SHP77 (cell line): ENCODE results near the gene TAS2R40.
"Not testable (repeated sequence)": the region's sequence is repeated elsewhere in the genome, so short reads cannot be mapped to it uniquely, and the experiment has no call there.

ENCODE experiments used
- DNase-seq, 2 experiments: peaks; one replicate each; lab custom pipeline; 2025; lab: John Stamatoyannopoulos, UW

Gene TAS2R40

GRCh38 chr7:143221737-143222136 lies at the start of gene TAS2R40:
TAS2R40 (plus strand) TSS chr7:143222037; CDS start chr7:143222079, 42 bp downstream.
- DNase-seq = no peak

GRCh38 chr7:143172354-143172753 lies 49.5 kb upstream of the TAS2R40 start:
- peak; percentile 49 to 70 for DNase-seq

GRCh38 chr7:143176128-143176527 lies 45.7 kb upstream of the TAS2R40 start:
- DNase-seq = no peak

- DNase-seq = no peak
Measured at GRCh38 chr7:143177374-143178119, 44.3 kb upstream of the TAS2R40 start.

GRCh38 chr7:143180771-143181170 lies 41.1 kb upstream of the TAS2R40 start:
- not testable (repeated sequence) for DNase-seq

- DNase-seq = no peak
Measured at GRCh38 chr7:143181349-143181748, 40.5 kb upstream of the TAS2R40 start.

GRCh38 chr7:143183024-143183423 lies 38.8 kb upstream of the TAS2R40 start, which contains the start of gene TAS2R39:
TAS2R39 (plus strand) TSS chr7:143183419; CDS start chr7:143183419, 0 bp downstream.
- DNase-seq = no peak

GRCh38 chr7:143185551-143185950 lies 36.3 kb upstream of the TAS2R40 start:
- DNase-seq = no peak

- no peak for DNase-seq
Measured at GRCh38 chr7:143188994-143189393, 32.8 kb upstream of the TAS2R40 start.

GRCh38 chr7:143193880-143194279 lies 28.0 kb upstream of the TAS2R40 start:
- no peak for DNase-seq

GRCh38 chr7:143199040-143199439 lies 22.8 kb upstream of the TAS2R40 start:
- DNase-seq = no peak

- DNase-seq = no peak
Measured at GRCh38 chr7:143202161-143202560, 19.7 kb upstream of the TAS2R40 start.

- no peak for DNase-seq
Measured at GRCh38 chr7:143203386-143203785, 18.5 kb upstream of the TAS2R40 start.

- no peak for DNase-seq
Measured at GRCh38 chr7:143205560-143206293, 16.1 kb upstream of the TAS2R40 start.

GRCh38 chr7:143210541-143210940 lies 11.3 kb upstream of the TAS2R40 start:
- no peak for DNase-seq

GRCh38 chr7:143213478-143213877 lies 8.4 kb upstream of the TAS2R40 start:
- DNase-seq = not testable (repeated sequence)

GRCh38 chr7:143214789-143215679 lies 6.8 kb upstream of the TAS2R40 start:
- DNase-seq = peak; percentile 52 to 56

- DNase-seq = no peak
Measured at GRCh38 chr7:143216151-143216550, 5.7 kb upstream of the TAS2R40 start.

- no peak for DNase-seq
Measured at GRCh38 chr7:143216686-143217085, 5.2 kb upstream of the TAS2R40 start.

GRCh38 chr7:143217806-143218205 lies 4.0 kb upstream of the TAS2R40 start:
- no peak for DNase-seq

- no peak for DNase-seq
Measured at GRCh38 chr7:143221286-143221685, 551 bp upstream of the TAS2R40 start.

- DNase-seq = no peak
Measured at GRCh38 chr7:143222782-143223181, 945 bp downstream of the TAS2R40 start.
